Stimulated activated CD8-positive, alpha-beta memory T cell treated with anti-CD3 and anti-CD28 coated beads, Interleukin-7, amount 100 ng/mL, for 1 hour (primary cell): ENCODE data around the gene OCEL1.
"Not testable (repeated sequence)": the region's sequence is repeated elsewhere in the genome, so short reads cannot be mapped to it uniquely, and the experiment has no call there.

Experiments used
- DNase-seq, 2 donors: peaks; one replicate each; pipeline ENCODE4 v3.0.0-alpha.2; 2020; ENCODE audit warnings: low read depth in 2 of 2

OCEL1 gene

GRCh38 chr19:17226002-17226933 is at the start of gene OCEL1:
OCEL1 (plus strand) TSS chr19:17226226; CDS start chr19:17226248, 22 bp downstream.
- peak; percentile 91 for DNase-seq

GRCh38 chr19:17178291-17178690 is 47.7 kb upstream of the OCEL1 start:
- DNase-seq = no peak

GRCh38 chr19:17180997-17181702 is 44.9 kb upstream of the OCEL1 start:
- DNase-seq = no peak

- DNase-seq = no peak
Observed at GRCh38 chr19:17183271-17183761, 42.7 kb upstream of the OCEL1 start.

- DNase-seq = no peak
Observed at GRCh38 chr19:17183858-17184321, 42.1 kb upstream of the OCEL1 start.

- peak; percentile 32 to 36 for DNase-seq
Observed at GRCh38 chr19:17184371-17184841, 41.6 kb upstream of the OCEL1 start.

GRCh38 chr19:17185590-17185989 is 40.4 kb upstream of the OCEL1 start:
- DNase-seq = no peak

GRCh38 chr19:17191736-17192135 is 34.3 kb upstream of the OCEL1 start:
- not testable (repeated sequence) for DNase-seq

GRCh38 chr19:17192751-17193150 is 33.3 kb upstream of the OCEL1 start:
- no peak for DNase-seq

- no peak for DNase-seq
Observed at GRCh38 chr19:17194608-17195007, 31.4 kb upstream of the OCEL1 start.

- DNase-seq = no peak
Observed at GRCh38 chr19:17195106-17195505, 30.9 kb upstream of the OCEL1 start.

- no peak for DNase-seq
Observed at GRCh38 chr19:17196610-17197009, 29.4 kb upstream of the OCEL1 start.

GRCh38 chr19:17197666-17198065 is 28.4 kb upstream of the OCEL1 start:
- DNase-seq = no peak

GRCh38 chr19:17200408-17201079 is 25.5 kb upstream of the OCEL1 start:
- DNase-seq = no peak

- no peak for DNase-seq
Observed at GRCh38 chr19:17202249-17202648, 23.8 kb upstream of the OCEL1 start.

- no peak for DNase-seq
Observed at GRCh38 chr19:17202713-17203112, 23.3 kb upstream of the OCEL1 start.

- DNase-seq = peak in 1 of 2 donors; percentile 40
Observed at GRCh38 chr19:17205237-17206140, 20.5 kb upstream of the OCEL1 start.

- no peak for DNase-seq
Observed at GRCh38 chr19:17206736-17207581, 19.1 kb upstream of the OCEL1 start.

- no peak for DNase-seq
Observed at GRCh38 chr19:17209126-17210036, 16.6 kb upstream of the OCEL1 start.
